Natural killer cell treated with Interleukin-12 subunit alpha and Interleukin-12 subunit beta and Interleukin-15 and Interleukin-18, amount 100 ng/mL, for 72 hours (primary cell): ENCODE data around the gene TXNIP. TPM values are rescaled to one million over a fixed set of nuclear protein-coding genes. Genes with fewer than 3 reads are reported as not detected.

Source experiments
- ATAC-seq, 2 donors: fragments of 150-1000 bp; cut with Tn5 transposase in 1 of 2; sonication (Bioruptor Pico), chemical (Tn5 transposase) in 1 of 2; 2 replicates each; pipeline ENCODE4 v1.10.0; 2021
- DNase-seq: peaks from one replicate; pipeline ENCODE4 v3.0.0; 2022; ENCODE audit warnings: low spot score
- H3K27ac Mint-ChIP-seq, 2 donors: 1 replicate in 1 of 2; 2 replicates in 1 of 2; pipeline ENCODE4 v1.8.0; 2022; ENCODE audit warnings: mixed read lengths in 2 of 2, mild to moderate bottlenecking in 1 of 2, moderate library complexity in 1 of 2
- H3K27me3 Mint-ChIP-seq, 2 donors: 1 replicate in 1 of 2; 2 replicates in 1 of 2; pipeline ENCODE4 v1.8.0; 2022; ENCODE audit warnings: mixed read lengths in 2 of 2
- H3K36me3 Mint-ChIP-seq: one replicate; pipeline ENCODE4 v1.8.0; 2022; ENCODE audit warnings: mixed read lengths
- H3K4me1 Mint-ChIP-seq, 2 donors: 1 replicate in 1 of 2; 2 replicates in 1 of 2; pipeline ENCODE4 v1.8.0; 2022; ENCODE audit warnings: low read depth in 2 of 2, mixed read lengths in 2 of 2, mild to moderate bottlenecking in 1 of 2
- H3K4me3 Mint-ChIP-seq: one replicate; pipeline ENCODE4 v1.8.0; 2022; ENCODE audit warnings: mixed read lengths
- H3K9me3 Mint-ChIP-seq: 2 replicates; pipeline ENCODE4 v1.8.0; 2022; ENCODE audit warnings: mixed read lengths
- total RNA-seq, 2 donors: library from RNA; stranded (reverse); gene quantifications; one replicate each; pipeline ENCODE4 v1.2.3, GENCODE V29; 2022

Gene TXNIP
- total RNA-seq, 2 donors from 2014 or later, result 87.8 to 347 TPM

GRCh38 chr1:145944532-145944931 is 51.8 kb downstream of the TXNIP start:
- Mint-ChIP-seq H3K27me3 (no peaks in the 10 kb centered on the region), H3K4me1 (peaks cover 5 to 12% of the 10 kb centered on the region in 2 donors), H3K36me3 (peaks cover 11% of the 10 kb centered on the region), H3K4me3 (no peak overlapping the region), H3K9me3 (no peaks in the 10 kb centered on the region), H3K27ac (no peak overlapping the region)
- ATAC-seq (no peak), DNase-seq (no peak)

- no peaks in the 10 kb centered on the region for H3K9me3 Mint-ChIP-seq
- H3K4me1 Mint-ChIP-seq, result peaks cover 0 to 3% of the 10 kb centered on the region in 2 donors
- peak overlapping the region in 1 of 2 donors; percentile 52 for H3K27ac Mint-ChIP-seq
- peaks cover 11% of the 10 kb centered on the region for H3K36me3 Mint-ChIP-seq
- DNase-seq (no peak), ATAC-seq (no peak)
- H3K27me3 Mint-ChIP-seq, result no peaks in the 10 kb centered on the region
- H3K4me3 Mint-ChIP-seq, result no peak overlapping the region
Measured at GRCh38 chr1:145942871-145943270, 53.5 kb downstream of the TXNIP start.

Other genes starting within 250 kb of the TXNIP start
- 10 to 100 TPM; 22.9 to 36.0 TPM for gene RNF115, start 172.5 kb downstream of the TXNIP start, total RNA-seq
- gene POLR3C, start 172.4 kb downstream of the TXNIP start, total RNA-seq, result 10 to 100 TPM; 51.4 to 87.4 TPM
- 1 to 10 TPM; 4.8 to 5.6 TPM for gene NUDT17, start 150.9 kb downstream of the TXNIP start, total RNA-seq
- gene PIAS3, start 137.5 kb downstream of the TXNIP start, total RNA-seq, result 10 to 100 TPM; 24.3 to 31.1 TPM
- under 1 TPM; 0.12 to 0.14 TPM for gene ANKRD35, start 110.7 kb downstream of the TXNIP start, total RNA-seq
- gene ITGA10, start 86.5 kb downstream of the TXNIP start, total RNA-seq, result 1 to 10 TPM; 3.5 to 5.2 TPM
- 10 to 100 TPM; 33.6 to 34.2 TPM for gene PEX11B, start 77.9 kb downstream of the TXNIP start, total RNA-seq
- gene RBM8A, start 69.1 kb downstream of the TXNIP start, total RNA-seq, result 100 to 1,000 TPM; 280 to 294 TPM
- 10 to 100 TPM; 28.8 to 31.3 TPM for gene LIX1L, start 38.6 kb downstream of the TXNIP start, total RNA-seq
- 1 to 10 TPM; 1.6 to 9.1 TPM for gene ANKRD34A, start 32.0 kb downstream of the TXNIP start, total RNA-seq
- gene POLR3GL, start 31.9 kb downstream of the TXNIP start, total RNA-seq, result 10 to 100 TPM; 17.8 to 26.4 TPM
- gene HJV, start 25.2 kb upstream of the TXNIP start, total RNA-seq, result not detected
- 1 to 10 TPM; 2.8 to 3.1 TPM for gene NBPF10, start 148.2 kb upstream of the TXNIP start, total RNA-seq
- gene NOTCH2NLA, start 232.4 kb upstream of the TXNIP start, total RNA-seq, result 10 to 100 TPM; 31.0 to 45.2 TPM